ENCODE measurements around the gene FAM193B. TPM values are rescaled to one million over a fixed set of nuclear protein-coding genes. Genes with fewer than 3 reads are reported as not detected.
"Not testable (repeated sequence)": the region's sequence is repeated elsewhere in the genome, so short reads cannot be mapped to it uniquely, and the experiment has no call there.

FAM193B gene
- total RNA-seq, 1 donor from 2014 or later: 28.1 TPM

GRCh38 chr5:177576169-177576568 is 21.8 kb upstream of the FAM193B start:
- DNase-seq: no peak

GRCh38 chr5:177575488-177575887 is 21.1 kb upstream of the FAM193B start:
- DNase-seq: no peak

- DNase-seq: no peak
Measured at GRCh38 chr5:177569894-177570293, 15.5 kb upstream of the FAM193B start.

GRCh38 chr5:177568326-177568725 is 14.0 kb upstream of the FAM193B start:
- DNase-seq: no peak

GRCh38 chr5:177565046-177565445 is 10.7 kb upstream of the FAM193B start:
- DNase-seq: no peak

GRCh38 chr5:177559446-177559941 is 5.1 kb upstream of the FAM193B start:
- not testable (repeated sequence) for DNase-seq

GRCh38 chr5:177557796-177558195 is 3.4 kb upstream of the FAM193B start:
- no peak for DNase-seq

GRCh38 chr5:177557041-177557647 is 2.8 kb upstream of the FAM193B start:
- no peak for DNase-seq

GRCh38 chr5:177555665-177556064 is 1.3 kb upstream of the FAM193B start:
- no peak for DNase-seq

GRCh38 chr5:177555228-177555627 is 865 bp upstream of the FAM193B start:
- no peak for DNase-seq

GRCh38 chr5:177553671-177554429 is 513 bp downstream of the FAM193B start:
- DNase-seq: peak; percentile 41

- no peak for DNase-seq
Measured at GRCh38 chr5:177552839-177553455, 1.4 kb downstream of the FAM193B start.

- no peak for DNase-seq
Measured at GRCh38 chr5:177550122-177550521, 4.2 kb downstream of the FAM193B start.

- DNase-seq: no peak
Measured at GRCh38 chr5:177548495-177548894, 5.9 kb downstream of the FAM193B start.

- no peak for DNase-seq
Measured at GRCh38 chr5:177547736-177548135, 6.6 kb downstream of the FAM193B start.

GRCh38 chr5:177546258-177546741 is 8.1 kb downstream of the FAM193B start:
- DNase-seq: peak; percentile 73

GRCh38 chr5:177545487-177546257 is 8.7 kb downstream of the FAM193B start:
- peak; percentile 85 for DNase-seq

GRCh38 chr5:177542816-177543465 is 11.4 kb downstream of the FAM193B start:
- DNase-seq: no peak

GRCh38 chr5:177540438-177540837 is 13.9 kb downstream of the FAM193B start:
- no peak for DNase-seq

- no peak for DNase-seq
Measured at GRCh38 chr5:177539411-177539810, 15.0 kb downstream of the FAM193B start.

GRCh38 chr5:177538876-177539275 is 15.5 kb downstream of the FAM193B start:
- no peak for DNase-seq
